ENCODE data around the gene PHAX.
"Not testable (repeated sequence)": the region's sequence is repeated elsewhere in the genome, so short reads cannot be mapped to it uniquely, and the experiment has no call there.

PHAX gene

DNA sequence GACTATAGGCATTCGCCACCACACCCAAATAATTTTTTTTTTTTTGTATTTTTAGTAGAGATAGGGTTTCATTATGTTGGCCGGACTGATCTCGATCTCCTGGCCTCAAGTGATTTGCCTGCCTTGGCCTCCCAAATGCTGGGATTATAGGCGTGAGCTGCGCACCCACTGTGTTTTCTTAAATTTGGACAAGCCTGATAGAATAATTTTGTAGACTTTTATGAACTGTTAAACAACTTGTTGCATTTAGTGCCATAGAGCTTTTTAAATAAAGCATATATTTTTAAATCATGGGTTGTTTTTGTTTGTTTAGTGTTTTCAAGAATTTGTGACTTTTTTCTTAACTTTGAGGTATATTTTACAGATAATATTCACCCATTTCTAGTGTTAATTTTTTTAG, 4.8 kb downstream of the PHAX start:
- no peak for DNase-seq

DNA sequence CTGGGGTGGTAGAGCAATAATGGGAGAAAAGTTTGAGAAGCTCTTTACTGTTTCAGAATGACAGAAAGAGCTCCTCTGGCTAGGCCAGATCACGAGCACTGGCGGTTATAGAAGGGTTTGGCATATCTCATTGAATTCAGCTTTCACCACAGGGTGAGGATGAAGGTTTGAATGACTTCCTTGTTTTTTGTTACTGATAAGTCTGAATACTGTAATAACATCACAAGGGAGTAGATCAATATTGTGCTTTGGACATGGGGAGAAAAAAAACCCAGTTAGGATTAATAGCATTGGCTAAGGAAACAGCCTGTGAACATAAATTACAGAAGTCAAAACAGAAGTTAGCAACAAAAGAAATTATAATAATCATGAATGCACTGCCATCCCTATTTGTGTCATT, 9.4 kb downstream of the PHAX start:
- DNase-seq = no peak

DNA sequence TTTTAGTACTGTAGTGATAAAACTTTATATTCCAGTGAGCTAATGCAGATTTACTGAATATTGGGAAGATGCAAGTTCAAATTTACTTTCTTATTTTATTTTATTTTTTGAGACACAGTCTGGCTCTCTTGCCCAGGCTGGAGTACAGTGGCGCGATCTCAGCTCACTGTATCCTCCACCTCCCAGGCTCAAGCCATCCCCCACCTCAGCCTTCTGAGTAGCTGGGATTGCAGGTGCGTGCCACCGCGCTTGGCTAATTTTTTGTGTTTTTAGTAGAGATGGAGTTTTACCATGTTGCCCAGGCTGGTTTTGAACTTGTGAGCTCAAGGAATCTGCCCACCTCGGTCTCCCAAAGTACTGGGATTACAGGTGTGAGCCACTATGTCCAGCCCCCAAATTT, 9.9 kb downstream of the PHAX start:
- DNase-seq = no peak

DNA sequence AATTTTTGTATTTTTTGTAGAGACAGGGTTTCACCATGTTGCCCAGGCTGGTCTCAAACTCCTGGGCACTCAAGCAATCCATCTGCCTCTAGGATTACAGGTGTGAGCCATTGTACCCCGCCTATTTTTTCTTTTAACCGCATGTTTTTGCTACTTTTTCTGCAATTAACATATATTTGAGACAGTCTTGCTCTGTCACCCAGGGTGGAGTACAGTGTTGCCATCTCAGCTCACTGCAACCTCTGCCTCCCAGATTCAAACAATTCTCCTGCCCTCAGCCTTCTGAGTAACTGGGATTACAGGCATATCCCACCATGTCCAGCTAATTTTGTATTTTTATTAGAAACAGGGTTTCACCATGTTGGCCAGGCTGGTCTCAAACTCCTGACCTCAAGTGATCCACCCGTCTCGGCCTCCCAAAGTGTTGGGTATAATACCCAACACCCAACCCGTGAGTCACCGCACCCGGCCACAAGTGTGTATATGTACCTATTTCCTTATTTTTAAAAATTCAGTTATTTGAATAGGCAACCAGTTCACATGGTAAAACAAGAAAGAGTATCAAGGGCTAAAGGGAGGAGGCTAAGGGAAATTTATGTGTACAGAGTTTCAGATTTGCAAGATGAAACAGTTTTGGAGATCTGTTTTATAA, 13.3 kb downstream of the PHAX start:
- DNase-seq = no peak

DNA sequence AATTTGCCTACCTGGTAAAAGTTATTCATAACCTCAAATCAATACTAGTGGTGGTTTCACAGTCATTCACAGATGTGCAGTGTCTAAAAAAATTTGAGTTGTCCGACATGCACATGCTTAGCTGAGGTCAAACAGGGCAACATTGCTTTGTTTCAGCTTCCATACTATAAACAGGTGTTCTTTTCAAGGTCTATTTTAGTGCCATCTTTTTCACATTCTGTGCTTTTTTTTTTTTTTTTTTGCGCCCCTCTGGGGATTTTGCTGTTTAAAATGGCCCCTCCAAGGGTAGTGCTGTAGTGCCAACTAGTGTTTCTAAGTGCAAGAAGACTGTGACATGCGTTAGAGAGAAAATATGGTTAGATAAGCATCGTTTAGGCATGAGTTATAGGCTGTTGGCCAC, 14.5 kb downstream of the PHAX start:
- DNase-seq = no peak

DNA sequence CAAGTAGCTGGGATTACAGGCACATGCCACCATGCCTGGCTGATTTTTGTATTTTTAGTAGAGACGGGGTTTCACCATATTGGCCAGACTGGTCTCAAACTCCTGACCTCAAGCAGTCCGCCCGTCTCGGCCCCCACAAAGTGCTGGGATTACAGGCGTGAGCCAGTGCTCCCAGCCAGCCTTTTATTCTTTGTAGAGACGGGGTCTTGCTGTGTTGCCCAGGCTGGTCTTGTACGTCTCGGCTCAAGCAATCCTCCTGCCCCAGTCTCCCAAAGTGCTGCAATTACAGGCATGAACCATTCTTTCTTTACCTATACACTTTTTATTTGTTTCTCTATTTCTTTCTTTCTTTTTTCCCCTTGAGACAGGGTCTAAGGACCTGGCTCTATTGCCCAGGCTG, 16.9 kb downstream of the PHAX start:
- not testable (repeated sequence) for DNase-seq

DNA sequence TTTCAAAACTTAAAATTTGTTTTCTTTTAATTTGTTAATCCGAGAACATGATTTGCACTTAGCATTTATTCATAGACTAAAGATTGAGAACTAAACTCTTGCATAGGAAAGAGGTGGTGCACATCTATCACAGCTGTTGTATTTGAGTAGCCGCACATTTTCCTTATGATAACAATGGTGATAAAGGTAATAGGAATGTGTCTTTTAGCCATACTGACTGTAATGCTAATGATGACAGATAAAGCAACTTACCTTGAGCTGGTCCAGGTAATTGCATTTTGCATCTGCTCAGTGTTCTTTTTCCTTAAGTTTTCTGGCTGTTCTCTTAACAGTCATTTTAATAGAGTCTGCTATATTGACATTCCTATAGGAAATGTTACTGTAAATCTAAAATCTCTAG, 19.0 kb downstream of the PHAX start:
- no peak for DNase-seq

DNA sequence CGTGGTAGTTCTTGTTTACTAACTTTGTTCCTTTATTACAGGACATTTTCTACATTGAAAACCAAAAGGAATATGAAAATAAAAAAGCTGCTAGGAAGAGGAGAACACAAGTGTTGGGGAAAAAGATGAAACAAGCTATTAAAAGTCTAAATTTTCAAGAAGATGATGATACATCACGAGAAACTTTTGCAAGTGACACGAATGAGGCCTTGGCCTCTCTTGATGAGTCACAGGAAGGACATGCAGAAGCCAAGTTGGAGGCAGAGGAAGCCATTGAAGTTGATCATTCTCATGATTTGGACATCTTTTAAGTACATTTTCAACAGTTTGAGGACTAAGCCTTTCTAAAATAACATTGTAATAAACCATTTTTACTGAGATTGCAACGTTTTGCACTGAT, 23.8 kb downstream of the PHAX start:
- DNase-seq = peak; percentile 92

DNA sequence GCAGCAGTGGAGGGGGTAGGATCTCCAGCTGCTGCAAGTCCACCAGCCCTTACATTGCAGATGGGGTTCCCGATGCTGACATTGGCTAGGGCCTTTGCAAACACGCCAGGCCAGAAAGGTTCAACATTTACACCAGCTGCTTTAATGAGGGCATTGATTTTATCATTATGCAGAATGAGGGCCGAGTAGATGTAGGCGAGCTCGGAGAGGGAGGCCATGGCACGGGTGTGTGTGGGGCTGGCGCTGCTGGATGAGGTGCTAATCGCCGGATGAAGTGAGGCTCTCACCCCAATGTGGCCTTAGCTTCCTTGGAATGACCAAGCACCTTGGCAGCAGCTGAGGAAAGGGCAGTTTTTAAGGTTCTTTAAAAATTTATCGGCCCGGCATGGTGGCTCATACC, 27.4 kb downstream of the PHAX start:
- no peak for DNase-seq

DNA sequence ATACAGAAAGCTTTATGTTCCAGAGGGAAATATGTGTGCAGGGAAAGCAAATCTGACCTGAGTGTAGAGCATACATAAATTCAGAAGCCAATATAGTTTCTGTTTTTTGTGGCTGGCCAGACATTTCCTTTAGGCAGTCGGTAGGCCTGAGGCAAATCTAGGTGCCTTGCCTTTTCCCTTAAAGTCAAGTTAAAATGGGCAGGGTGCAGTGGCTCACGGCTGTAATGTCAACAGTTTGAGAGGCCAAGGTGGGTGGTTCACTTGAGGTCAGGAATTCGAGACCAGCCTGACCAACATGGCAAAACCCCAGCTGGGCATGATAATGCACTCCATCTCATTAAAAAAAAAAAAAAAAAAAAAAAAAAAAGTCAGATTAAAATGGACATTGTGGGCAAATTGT, 31.2 kb downstream of the PHAX start:
- no peak for DNase-seq

DNA sequence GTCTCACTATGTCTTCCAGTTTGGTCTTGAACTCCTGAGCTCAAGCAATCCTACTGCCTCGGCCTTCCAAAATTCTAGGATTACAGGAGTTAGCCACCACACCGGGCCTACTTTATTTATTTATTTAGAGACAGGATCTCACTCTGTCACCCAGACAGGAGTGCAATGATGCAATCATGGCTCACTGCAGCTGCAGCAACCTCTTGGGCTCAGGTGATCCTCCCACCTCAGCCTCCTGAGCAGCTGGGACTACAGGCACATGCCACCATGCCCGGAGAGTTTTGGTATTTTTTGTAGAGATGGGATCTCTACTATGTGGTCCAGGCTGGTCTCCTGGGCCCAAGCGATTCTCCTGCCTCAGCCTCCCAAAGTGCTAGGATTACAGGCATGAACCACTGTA, 32.8 kb downstream of the PHAX start:
- no peak for DNase-seq

DNA sequence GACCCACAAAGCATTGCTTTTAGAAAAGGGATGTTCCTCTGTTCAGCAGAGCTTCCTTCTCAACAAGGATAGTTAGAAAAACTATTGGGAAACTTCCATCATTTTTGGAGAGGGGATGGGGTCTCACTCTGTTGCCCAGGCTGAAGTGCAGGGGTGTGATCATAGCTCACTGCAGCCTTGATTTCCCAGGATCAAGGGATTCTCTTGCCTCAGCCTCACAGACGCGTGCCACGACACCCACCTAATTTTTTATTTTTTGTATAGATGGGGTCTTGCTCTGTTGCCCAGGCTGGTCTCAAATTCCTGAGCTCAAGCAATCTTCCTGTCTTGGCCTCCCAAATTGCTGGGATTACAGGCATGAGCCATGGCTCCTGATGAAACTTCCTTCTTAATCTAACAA, 34.8 kb downstream of the PHAX start:
- no peak for DNase-seq

DNA sequence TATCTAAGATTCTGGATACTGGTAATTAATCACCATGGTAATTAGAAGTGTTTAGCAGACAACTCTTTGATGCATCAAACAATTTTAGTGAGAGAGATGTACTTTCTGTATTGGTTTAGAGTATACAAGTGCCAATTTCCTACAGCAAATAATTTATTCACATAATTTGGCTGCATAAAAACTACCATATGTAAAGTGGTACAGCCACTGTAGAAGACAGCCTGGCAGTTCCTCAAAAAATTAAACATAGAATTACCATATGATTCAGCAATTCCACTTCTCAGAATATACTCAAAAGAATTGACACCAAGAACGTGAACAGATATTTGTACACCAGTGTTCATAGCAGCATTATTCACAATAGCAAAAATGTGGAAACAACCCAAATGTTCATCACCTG, 36.2 kb downstream of the PHAX start:
- DNase-seq = no peak

DNA sequence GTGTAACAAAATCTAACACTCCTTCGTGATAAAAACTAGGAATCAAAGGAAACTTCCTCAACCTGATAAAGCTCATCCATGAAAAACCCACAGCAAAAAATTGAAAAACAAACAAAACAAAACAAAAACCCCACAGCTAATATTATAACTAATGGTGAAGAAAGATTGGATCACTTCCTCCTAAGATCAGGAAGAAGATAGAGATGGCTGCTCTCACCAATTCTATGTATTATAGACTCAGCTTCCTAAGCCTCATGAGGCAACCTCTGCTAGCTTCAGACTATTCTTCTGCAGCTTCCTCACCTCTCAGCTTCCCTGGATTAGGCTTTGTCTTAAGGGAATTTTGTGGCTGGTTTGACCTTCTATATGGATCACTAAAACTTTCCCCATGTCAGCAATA, 40.1 kb downstream of the PHAX start:
- DNase-seq = no peak

DNA sequence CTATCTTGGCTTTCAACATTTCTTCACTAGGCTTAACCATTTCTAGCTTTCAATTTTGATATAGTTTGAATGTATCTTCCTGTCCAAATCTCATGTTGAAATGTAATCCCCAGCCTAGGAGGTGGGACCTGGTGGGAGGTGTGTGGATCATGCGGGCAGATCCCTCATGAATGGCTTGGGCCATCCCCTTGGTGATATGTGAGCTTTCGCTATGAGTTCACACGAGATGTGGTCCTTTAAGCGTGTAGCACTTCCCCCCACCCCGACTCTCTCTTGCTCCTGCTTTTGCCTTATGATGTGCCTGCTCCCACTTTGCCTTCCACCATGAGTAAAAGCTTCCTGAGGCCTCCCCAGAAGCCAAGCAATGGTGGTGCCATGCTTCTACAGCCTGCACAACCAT, 40.6 kb downstream of the PHAX start:
- DNase-seq = no peak

DNA sequence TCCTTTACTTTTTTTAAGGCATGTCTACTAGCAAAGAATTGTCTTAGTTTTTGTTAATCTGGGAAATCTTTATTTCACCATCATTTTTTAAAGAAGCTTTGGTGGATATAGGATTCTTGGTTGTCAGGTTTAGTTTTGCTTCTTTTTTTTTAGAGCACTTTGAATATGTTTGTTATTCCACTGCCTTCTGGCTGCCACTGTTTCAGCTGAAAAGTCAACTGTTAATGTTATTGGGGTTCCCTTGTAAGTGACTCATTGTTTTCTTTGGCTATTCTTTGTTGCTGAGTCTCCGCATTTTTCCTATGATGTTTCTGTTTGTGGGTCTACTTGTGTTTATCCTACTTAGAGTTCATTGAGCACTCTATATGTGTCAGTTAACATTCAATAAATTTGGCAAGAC, 44.4 kb downstream of the PHAX start:
- DNase-seq = peak; percentile 12

DNA sequence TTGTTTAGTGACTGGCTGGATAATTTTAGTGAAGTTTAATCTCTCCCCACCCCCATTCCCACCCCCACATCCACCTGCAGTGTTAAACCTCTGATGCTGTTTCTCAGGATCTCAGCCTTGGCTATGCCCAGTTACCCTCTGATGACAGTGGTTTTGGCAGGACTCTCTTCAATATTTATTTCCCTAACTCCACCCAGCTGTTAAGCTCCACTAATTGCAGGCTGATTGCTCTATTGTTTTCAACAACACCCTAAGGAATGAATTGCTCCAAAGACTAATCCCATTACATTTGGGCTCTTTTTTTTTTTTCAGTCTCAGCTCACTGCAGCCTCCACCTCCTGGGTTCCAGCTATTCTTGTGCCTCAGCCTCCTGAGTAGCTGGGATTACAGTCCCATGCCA, 46.3 kb downstream of the PHAX start:
- DNase-seq = no peak

DNA sequence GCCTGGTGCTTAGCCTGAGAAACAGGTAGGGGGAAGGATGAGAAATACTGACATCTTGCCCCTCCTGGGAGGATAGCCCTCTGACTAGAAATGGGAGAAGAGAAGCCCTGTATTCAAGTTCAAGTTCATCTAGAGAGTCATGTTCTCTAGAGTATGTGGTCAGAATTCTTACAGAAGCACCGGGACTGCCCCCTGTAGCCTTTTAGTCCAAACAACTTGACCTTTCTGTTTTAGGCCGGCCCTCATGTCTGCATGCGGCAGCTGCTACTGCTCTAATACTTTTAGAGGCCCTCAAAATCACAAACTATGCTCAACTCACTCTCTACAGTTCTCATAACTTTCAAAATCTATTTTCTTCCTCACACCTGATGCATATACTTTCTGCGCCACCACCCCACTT, 47.7 kb downstream of the PHAX start:
- no peak for DNase-seq

DNA sequence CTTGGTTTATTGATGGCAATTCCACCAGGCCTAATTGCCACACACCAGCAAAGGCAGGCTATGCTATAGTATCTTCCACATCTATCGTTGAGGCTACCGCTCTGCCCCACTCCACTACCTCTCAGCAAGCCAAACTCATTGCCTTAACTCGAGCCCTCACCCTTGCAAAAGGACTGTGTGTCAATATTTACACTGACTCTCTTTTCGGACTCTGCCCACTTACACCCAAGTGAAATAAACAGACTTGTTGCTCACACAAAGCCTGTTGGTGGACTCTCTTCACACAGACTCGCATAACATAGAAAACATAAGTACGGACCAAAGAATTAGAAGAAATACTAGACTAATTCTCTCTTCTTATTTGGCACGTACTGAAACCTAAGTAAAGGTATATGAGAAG, 48.3 kb downstream of the PHAX start:
- not testable (repeated sequence) for DNase-seq

DNA sequence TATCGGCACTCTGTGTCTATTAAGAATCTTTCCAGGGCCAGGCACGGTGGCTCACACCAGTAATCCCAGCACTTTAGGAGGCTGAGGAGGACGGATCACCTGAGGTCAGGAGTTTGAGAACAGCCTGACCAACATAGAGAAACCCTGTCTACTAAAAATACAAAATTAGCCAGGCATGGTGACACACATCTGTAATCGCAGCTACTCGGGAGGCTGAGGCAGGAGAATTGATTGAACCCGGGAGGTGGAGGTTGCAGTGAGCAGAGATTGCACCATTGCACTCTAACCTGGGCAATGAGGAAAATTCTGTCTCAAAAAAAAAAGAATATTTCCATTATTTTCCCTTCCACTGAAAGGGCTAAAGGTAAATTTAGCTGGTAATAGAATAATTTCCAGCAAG, 49.0 kb downstream of the PHAX start:
- DNase-seq = not testable (repeated sequence)

DNA sequence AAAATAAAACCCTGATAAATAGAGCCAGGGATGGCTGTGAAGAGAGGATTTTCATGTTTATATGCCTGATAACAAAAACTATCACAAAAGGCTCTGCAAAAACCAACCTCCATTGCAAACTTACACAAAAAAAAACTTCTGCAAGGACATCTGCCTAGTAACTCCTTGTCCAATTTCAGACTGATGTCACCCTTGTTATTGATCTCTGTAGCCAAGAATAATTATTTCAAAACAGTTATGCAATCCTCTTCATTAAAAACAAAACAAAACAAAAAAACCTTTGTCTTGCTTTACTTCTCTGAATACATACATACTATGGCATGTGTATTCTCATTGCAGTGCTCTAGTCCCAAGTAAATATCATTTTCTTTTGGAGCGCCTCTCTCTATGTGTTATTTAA, 49.7 kb downstream of the PHAX start:
- no peak for DNase-seq

DNA sequence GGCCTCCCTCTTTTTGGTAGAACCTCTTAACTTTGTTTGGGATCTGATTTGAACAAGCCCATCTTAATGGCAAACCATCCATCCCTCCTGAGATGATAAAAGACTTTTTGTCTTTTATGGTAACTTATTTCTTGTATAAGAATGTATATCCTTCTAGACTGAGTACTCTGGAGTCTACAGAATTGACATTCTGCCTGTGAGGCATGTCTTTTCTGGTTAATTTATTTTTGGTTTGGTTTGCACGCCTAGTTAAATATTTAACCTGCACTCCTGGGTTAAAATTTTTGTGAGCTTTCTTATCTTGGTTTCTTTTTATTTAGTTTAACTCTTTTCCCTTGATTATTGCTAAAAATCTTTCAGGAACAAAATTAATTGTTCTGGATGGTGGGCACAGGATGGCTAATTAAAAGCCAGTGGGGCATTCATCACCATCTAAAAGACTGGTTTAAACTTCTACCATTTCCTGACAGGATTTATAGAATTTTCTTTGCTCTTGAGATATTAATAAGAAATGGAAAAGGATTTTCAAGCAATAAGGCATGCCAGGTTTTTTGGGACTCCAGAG, 50.3 kb downstream of the PHAX start:
- no peak for DNase-seq

DNA sequence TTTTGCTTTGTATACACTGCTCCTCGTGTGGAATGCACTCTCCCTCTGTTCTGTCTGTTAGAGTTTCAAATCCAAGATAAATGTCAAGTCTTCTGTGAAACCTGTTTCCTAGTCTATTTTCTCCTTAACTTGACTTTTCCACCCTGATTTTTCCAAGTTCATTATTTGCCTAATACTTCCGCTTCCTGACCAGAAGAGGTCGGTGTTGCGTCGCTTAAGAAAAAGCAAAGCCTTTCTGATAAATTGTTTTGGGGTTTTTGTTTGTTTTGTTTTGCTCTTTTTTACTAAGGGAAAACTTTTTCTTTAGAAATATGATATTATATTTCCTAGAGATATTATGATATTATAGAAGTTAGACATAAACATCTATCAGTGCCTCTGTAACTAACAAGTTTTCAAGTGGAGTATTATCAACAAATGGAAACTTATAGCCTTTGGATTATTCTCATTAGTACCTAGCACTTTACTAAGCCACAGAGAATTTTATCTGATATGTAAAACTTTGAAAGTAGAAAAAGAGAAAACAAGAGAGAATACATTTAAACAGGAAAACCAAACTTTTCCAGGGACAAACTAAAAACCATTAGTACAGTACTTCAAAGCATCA, 55.8 kb downstream of the PHAX start:
- DNase-seq = peak; percentile 49

DNA sequence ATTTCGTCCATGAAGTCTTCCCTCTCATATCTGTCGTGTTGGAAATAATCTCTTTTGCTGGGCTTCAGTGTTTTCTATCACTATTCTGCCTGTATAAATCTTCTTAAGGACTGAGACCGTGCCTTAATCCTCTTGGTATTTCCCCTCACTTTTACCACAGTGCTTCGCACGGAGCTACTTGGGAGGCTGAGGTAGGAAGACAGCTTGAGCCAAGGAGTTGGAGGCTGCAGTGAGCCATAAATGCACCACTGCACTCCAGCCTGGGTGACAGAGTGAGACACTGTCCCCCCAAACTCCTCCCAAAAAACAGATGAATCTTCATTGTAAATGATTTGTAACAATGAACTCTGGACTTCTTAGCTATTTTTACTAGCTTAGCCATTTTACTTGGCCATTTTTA, 57.8 kb downstream of the PHAX start:
- DNase-seq = no peak

Data from EL (cell line).